IMR-90 (cell line): Measurements from ENCODE around the gene ZC3H7B. TPM values are rescaled to one million over a fixed set of nuclear protein-coding genes. Genes with fewer than 3 reads are reported as not detected.

Experiments
- ATAC-seq: fragments of 200-7000 bp; cut with Tn5 transposase; 2 replicates; pipeline ENCODE4 v1.9.1; 2020; ENCODE audit warnings: low read depth, mild to moderate bottlenecking, moderate library complexity
- BruUV-seq: library from RNA; stranded (reverse); fragments of 400-500 nt; replicated peaks from 2 replicates; lab custom pipeline; 2021; lab: Mats Ljungman, UMichigan
- CTCF ChIA-PET: fragments of 300-600 bp; formaldehyde crosslinking; extraction: SDS; loops from one replicate; lab custom pipeline; 2021; ENCODE audit warnings: antibody characterized with exemption; lab: Yijun Ruan, JAX
- POLR2A ChIA-PET: fragments of 300-600 bp; sonication (Branson Sonifier 250); formaldehyde crosslinking; loops from one replicate; lab custom pipeline; 2022; ENCODE audit warnings: antibody characterized with exemption; ENCODE audit not compliant: unreplicated experiment; lab: Charles Lee
- DNase-seq: peaks from one replicate; pipeline ENCODE4 v3.0.0; 2013
- H2AFZ ChIP-seq: replicated peaks from 2 replicates; pipeline ENCODE3; 2013; ENCODE audit warnings: low read length, mild to moderate bottlenecking; ENCODE audit not compliant: poor library complexity
- H2AK5ac ChIP-seq: 2 replicates; pipeline ENCODE4 v1.6.1; 2013; ENCODE audit warnings: low read depth, low read length, inconsistent platforms
- H2AK9ac ChIP-seq: replicated peaks from 2 replicates; pipeline ENCODE3; 2013; ENCODE audit warnings: mild to moderate bottlenecking, low read depth, low read length, moderate library complexity; ENCODE audit not compliant: poor library complexity
- H2BK120ac ChIP-seq: 2 replicates; pipeline ENCODE4 v1.6.1; 2013; ENCODE audit warnings: low read depth, low read length, inconsistent platforms
- H2BK15ac ChIP-seq: 3 replicates; pipeline ENCODE4 v1.6.1; 2013; ENCODE audit warnings: low read depth, low read length, inconsistent platforms
- H2BK20ac ChIP-seq: 2 replicates; pipeline ENCODE4 v1.6.1; 2013; ENCODE audit warnings: low read depth, mild to moderate bottlenecking, inconsistent platforms, low read length, moderate library complexity
- H2BK5ac ChIP-seq: 2 replicates; pipeline ENCODE4 v1.6.1; 2013; ENCODE audit warnings: mild to moderate bottlenecking, low read depth, low read length, inconsistent platforms; ENCODE audit not compliant: poor library complexity, severe bottlenecking
- H3K14ac ChIP-seq: replicated peaks from 2 replicates; pipeline ENCODE4 v1.6.1; 2013; ENCODE audit warnings: low read depth, low read length, inconsistent platforms
- H3K18ac ChIP-seq: 2 replicates; pipeline ENCODE4 v1.6.1; 2013; ENCODE audit warnings: low read depth, low read length, control low read depth
- H3K23ac ChIP-seq: 2 replicates; pipeline ENCODE4 v1.6.1; 2013; ENCODE audit warnings: low read depth, low read length, inconsistent platforms
- H3K27ac ChIP-seq: 2 replicates; pipeline ENCODE4 v1.5.1; 2013; ENCODE audit warnings: mild to moderate bottlenecking, control low read depth, low read length; ENCODE audit not compliant: insufficient read depth
- H3K27me3 ChIP-seq: 2 replicates; pipeline ENCODE4 v1.6.1; 2013; ENCODE audit warnings: low read length; ENCODE audit not compliant: control insufficient read depth, insufficient read depth
- H3K36me3 ChIP-seq: 2 replicates; pipeline ENCODE4 v1.6.1; 2013; ENCODE audit warnings: low read length, mixed read lengths; ENCODE audit not compliant: control insufficient read depth, insufficient read depth
- H3K4ac ChIP-seq: 2 replicates; pipeline ENCODE4 v1.6.1; 2013; ENCODE audit warnings: low read depth, low read length, inconsistent platforms
- H3K4me1 ChIP-seq: 2 replicates; pipeline ENCODE4 v1.6.1; 2013; ENCODE audit warnings: low read length, mixed read lengths; ENCODE audit not compliant: control insufficient read depth, insufficient read depth
- H3K4me2 ChIP-seq: 2 replicates; pipeline ENCODE4 v1.6.1; 2013; ENCODE audit warnings: low read depth, mild to moderate bottlenecking, control low read depth, low read length, moderate library complexity
- H3K4me3 ChIP-seq: 2 replicates; pipeline ENCODE4 v1.5.1; 2013; ENCODE audit warnings: low read depth, mild to moderate bottlenecking, control low read depth, low read length, moderate library complexity; ENCODE audit not compliant: insufficient read depth
- H3K56ac ChIP-seq: 2 replicates; pipeline ENCODE4 v1.6.1; 2013; ENCODE audit warnings: low read length, inconsistent platforms; ENCODE audit not compliant: insufficient read depth; ENCODE audit errors: extremely low read depth
- H3K79me1 ChIP-seq, 2 experiments: 2 replicates each; pipeline ENCODE4 v1.6.1; 2013; ENCODE audit warnings: low read length in 2 of 2, inconsistent platforms in 1 of 2, low read depth in 1 of 2
- H3K9ac ChIP-seq: 2 replicates; pipeline ENCODE4 v1.6.1; 2013; ENCODE audit warnings: low read depth, low read length, control low read depth
- H3K9me1 ChIP-seq: 2 replicates; pipeline ENCODE4 v1.6.1; 2013; ENCODE audit warnings: low read length, inconsistent platforms; ENCODE audit not compliant: insufficient read depth
- H3K9me3 ChIP-seq: 2 replicates; pipeline ENCODE4 v1.6.1; 2013; ENCODE audit warnings: low read length; ENCODE audit not compliant: control insufficient read depth, insufficient read depth
- H4K20me1 ChIP-seq: 2 replicates; pipeline ENCODE4 v1.6.1; 2013; ENCODE audit warnings: low read length, inconsistent platforms; ENCODE audit not compliant: insufficient read depth
- H4K5ac ChIP-seq: 2 replicates; pipeline ENCODE4 v1.6.1; 2013; ENCODE audit warnings: mild to moderate bottlenecking, low read depth, low read length, control low read depth
- H4K8ac ChIP-seq, 2 experiments: 2 replicates each; pipeline ENCODE4 v1.6.1; 2013; ENCODE audit warnings: low read depth in 2 of 2, low read length in 2 of 2, control low read depth in 1 of 2, inconsistent platforms in 1 of 2
- H4K91ac ChIP-seq: 2 replicates; pipeline ENCODE4 v1.6.1; 2013; ENCODE audit warnings: low read depth, low read length, inconsistent platforms; ENCODE audit not compliant: insufficient read depth
- BHLHE40 ChIP-seq: fragments of 150-350 bp; IDR thresholded peaks from 2 replicates; pipeline ENCODE4 v1.6.1; 2016; ENCODE audit warnings: mild to moderate bottlenecking, low read depth, low read length
- CEBPB ChIP-seq: IDR thresholded peaks from 2 replicates; pipeline ENCODE4 v1.6.1; 2012; ENCODE audit warnings: low read depth, low read length, improper control_type of control experiment
- CHD1 ChIP-seq: IDR thresholded peaks from 2 replicates; pipeline ENCODE4 v1.6.1; 2012; ENCODE audit warnings: low read depth, low read length, improper control_type of control experiment
- FOS ChIP-seq: fragments of 150-350 bp; IDR thresholded peaks from 2 replicates; pipeline ENCODE4 v1.6.1; 2016; ENCODE audit warnings: low read depth, low read length
- MAFK ChIP-seq: IDR thresholded peaks from 2 replicates; pipeline ENCODE4 v1.6.1; 2012; ENCODE audit warnings: low read depth, low read length, improper control_type of control experiment
- MAZ ChIP-seq: IDR thresholded peaks from 2 replicates; pipeline ENCODE4 v1.6.1; 2012; ENCODE audit warnings: low read depth, mild to moderate bottlenecking, low read length, improper control_type of control experiment, moderate library complexity, borderline replicate concordance
- MXI1 ChIP-seq: IDR thresholded peaks from 2 replicates; pipeline ENCODE4 v1.6.1; 2012; ENCODE audit warnings: low read depth, mild to moderate bottlenecking, low read length, moderate library complexity, borderline replicate concordance
- NFE2L2 ChIP-seq: fragments of 150-350 bp; IDR thresholded peaks from 2 replicates; pipeline ENCODE4 v1.6.1; 2016; ENCODE audit warnings: low read depth, mild to moderate bottlenecking, low read length
- POLR2A ChIP-seq: IDR thresholded peaks from 2 replicates; pipeline ENCODE4 v1.6.1; 2012; ENCODE audit warnings: mild to moderate bottlenecking, low read depth, low read length
- RAD21 ChIP-seq: IDR thresholded peaks from 2 replicates; pipeline ENCODE4 v1.6.1; 2012; ENCODE audit warnings: low read length, improper control_type of control experiment
- RCOR1 ChIP-seq: IDR thresholded peaks from 2 replicates; pipeline ENCODE4 v1.6.1; 2012; ENCODE audit warnings: mild to moderate bottlenecking, low read length, improper control_type of control experiment; ENCODE audit not compliant: insufficient replicate concordance
- RFX5 ChIP-seq: IDR thresholded peaks from 2 replicates; pipeline ENCODE4 v1.8.0; 2012; ENCODE audit warnings: low read depth, mild to moderate bottlenecking, low read length, moderate library complexity
- SMC3 ChIP-seq: fragments of 150-350 bp; IDR thresholded peaks from 2 replicates; pipeline ENCODE4 v1.6.1; 2016; ENCODE audit warnings: low read depth, mild to moderate bottlenecking, antibody characterized with exemption, low read length, moderate library complexity
- WGBS, 2 experiments: methylation state at CpG; one replicate each; pipeline versions ENCODE4 v1.1.5 to v1.1.7; 2013; ENCODE audit warnings: missing lambda C conversion rate in 2 of 2; ENCODE audit not compliant: insufficient read length in 1 of 2; ENCODE audit errors: extremely low coverage in 2 of 2; 5-methylcytosine and 5-hydroxymethylcytosine counted together
- dilution Hi-C: fragments of 300-500 bp; cut with HindIII; formaldehyde crosslinking; loops from one replicate; pipeline ENCODE4 v1.14.3; 2018; ENCODE audit warnings: low sequenced_read_pairs; ENCODE audit not compliant: unreplicated experiment
- in situ Hi-C: fragments of 300-500 bp; cut with MboI; formaldehyde crosslinking; loops from 3 replicates; pipeline ENCODE4 v1.14.3; 2019; ENCODE audit warnings: low sequenced_read_pairs, inconsistent platforms, mixed read lengths
- intact Hi-C: fragments of 100-400 bp; cut with micrococcal nuclease; formaldehyde crosslinking; loops from 2 replicates; pipeline ENCODE4 v1.10.0; 2022
- polyA plus RNA-seq, 3 experiments: library from polyadenylated mRNA; depleted of rRNA; stranded (reverse); fragments of >200 nt; gene quantifications; 2 replicates each; pipeline ENCODE4 v1.2.3, GENCODE V29; 2012; ENCODE audit warnings: low replicate concordance in 1 of 3
- total RNA-seq: library from RNA; depleted of rRNA; stranded (reverse); fragments of >200 nt; gene quantifications from 2 replicates; pipeline ENCODE4 v1.2.3, GENCODE V29; 2012
- TF ChIP-seq, protein P1 (sequence below): fragments of 150-350 bp; IDR thresholded peaks from 2 replicates; pipeline ENCODE4 v1.6.1; 2017; ENCODE audit warnings: mild to moderate bottlenecking, antibody characterized with exemption, low read length, low read depth
- TF ChIP-seq, protein P2 (sequence below): conservative IDR thresholded peaks from 2 replicates; pipeline ENCODE4 v1.5.1; 2012; ENCODE audit warnings: mild to moderate bottlenecking, low read depth, low read length, improper control_type of control experiment
- TF ChIP-seq, protein P3 (sequence below): fragments of 150-350 bp; IDR thresholded peaks from 2 replicates; pipeline ENCODE4 v1.6.1; 2016; ENCODE audit warnings: low read depth, mild to moderate bottlenecking, low read length, moderate library complexity, borderline replicate concordance

The ZC3H7B gene
- total and polyA plus RNA-seq, 2 of the 4 experiments (the other 2 are of a cell fraction), result 37.6 to 72.3 TPM

DNA sequence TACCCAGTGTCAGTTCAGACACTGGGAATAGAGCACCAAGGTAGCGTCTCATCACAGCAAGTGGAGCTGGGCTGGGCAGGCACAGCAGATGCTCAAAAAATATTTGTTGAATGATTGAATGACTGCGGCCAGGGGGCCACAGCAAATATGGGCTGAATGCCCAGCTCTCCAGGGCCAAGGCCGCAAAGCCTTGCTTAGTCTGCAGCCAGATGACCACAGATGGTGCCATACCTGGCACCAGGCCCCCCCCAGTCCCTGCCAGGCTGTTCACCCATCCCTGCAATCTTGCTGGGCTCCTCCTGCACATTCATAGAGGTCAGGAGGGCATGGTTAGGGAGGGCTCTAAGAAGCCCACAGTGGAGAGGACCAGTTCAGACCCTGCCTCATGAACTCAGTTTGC lies 32.9 kb downstream of the ZC3H7B start:
- H3K4ac ChIP-seq, result no peak overlapping the region
- H3K9me1 ChIP-seq, result peaks cover 8% of the 10 kb centered on the region; the same call in 1 of the 2 replicates
- H3K79me1 ChIP-seq, result peaks cover 9 to 47% of the 10 kb centered on the region in 2 experiments
- no peak overlapping the region for H2AK5ac ChIP-seq
- WGBS, 2 experiments, result 81% methylated on average over 3 of the region's 3 CpGs; no CpG with 5 or more reads in 1 of the 2 experiments
- H3K4me2 ChIP-seq, result no peak overlapping the region
- no peaks in the 10 kb centered on the region for H3K4me1 ChIP-seq
- DNase-seq (no peak), ATAC-seq (no peak)
- H2BK5ac ChIP-seq, result no peak overlapping the region
- H4K5ac ChIP-seq, result no peak overlapping the region
- TF ChIP-seq MAZ (no peak), FOS (no peak), POLR2A (no peak), CEBPB (no peak), MXI1 (no peak), BHLHE40 (no peak), RFX5 (no peak), MAFK (no peak), SMC3 (no peak), NFE2L2 (no peak), RAD21 (no peak), RCOR1 (no peak), CHD1 (no peak)
- TF ChIP-seq, protein P1, sequence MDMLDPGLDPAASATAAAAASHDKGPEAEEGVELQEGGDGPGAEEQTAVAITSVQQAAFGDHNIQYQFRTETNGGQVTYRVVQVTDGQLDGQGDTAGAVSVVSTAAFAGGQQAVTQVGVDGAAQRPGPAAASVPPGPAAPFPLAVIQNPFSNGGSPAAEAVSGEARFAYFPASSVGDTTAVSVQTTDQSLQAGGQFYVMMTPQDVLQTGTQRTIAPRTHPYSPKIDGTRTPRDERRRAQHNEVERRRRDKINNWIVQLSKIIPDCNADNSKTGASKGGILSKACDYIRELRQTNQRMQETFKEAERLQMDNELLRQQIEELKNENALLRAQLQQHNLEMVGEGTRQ, result no peak
- TF ChIP-seq, protein P2, sequence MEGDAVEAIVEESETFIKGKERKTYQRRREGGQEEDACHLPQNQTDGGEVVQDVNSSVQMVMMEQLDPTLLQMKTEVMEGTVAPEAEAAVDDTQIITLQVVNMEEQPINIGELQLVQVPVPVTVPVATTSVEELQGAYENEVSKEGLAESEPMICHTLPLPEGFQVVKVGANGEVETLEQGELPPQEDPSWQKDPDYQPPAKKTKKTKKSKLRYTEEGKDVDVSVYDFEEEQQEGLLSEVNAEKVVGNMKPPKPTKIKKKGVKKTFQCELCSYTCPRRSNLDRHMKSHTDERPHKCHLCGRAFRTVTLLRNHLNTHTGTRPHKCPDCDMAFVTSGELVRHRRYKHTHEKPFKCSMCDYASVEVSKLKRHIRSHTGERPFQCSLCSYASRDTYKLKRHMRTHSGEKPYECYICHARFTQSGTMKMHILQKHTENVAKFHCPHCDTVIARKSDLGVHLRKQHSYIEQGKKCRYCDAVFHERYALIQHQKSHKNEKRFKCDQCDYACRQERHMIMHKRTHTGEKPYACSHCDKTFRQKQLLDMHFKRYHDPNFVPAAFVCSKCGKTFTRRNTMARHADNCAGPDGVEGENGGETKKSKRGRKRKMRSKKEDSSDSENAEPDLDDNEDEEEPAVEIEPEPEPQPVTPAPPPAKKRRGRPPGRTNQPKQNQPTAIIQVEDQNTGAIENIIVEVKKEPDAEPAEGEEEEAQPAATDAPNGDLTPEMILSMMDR, result no peak
- TF ChIP-seq, protein P3, sequence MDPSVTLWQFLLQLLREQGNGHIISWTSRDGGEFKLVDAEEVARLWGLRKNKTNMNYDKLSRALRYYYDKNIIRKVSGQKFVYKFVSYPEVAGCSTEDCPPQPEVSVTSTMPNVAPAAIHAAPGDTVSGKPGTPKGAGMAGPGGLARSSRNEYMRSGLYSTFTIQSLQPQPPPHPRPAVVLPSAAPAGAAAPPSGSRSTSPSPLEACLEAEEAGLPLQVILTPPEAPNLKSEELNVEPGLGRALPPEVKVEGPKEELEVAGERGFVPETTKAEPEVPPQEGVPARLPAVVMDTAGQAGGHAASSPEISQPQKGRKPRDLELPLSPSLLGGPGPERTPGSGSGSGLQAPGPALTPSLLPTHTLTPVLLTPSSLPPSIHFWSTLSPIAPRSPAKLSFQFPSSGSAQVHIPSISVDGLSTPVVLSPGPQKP, result no peak
- H3K23ac ChIP-seq, result no peak overlapping the region
- dilution Hi-C loops (no loop called here), intact Hi-C loops (no loop called here), in situ Hi-C loops (no loop called here)
- H3K9ac ChIP-seq, result no peak overlapping the region
- no peaks in the 10 kb centered on the region for H3K27me3 ChIP-seq
- no peak overlapping the region for H2AK9ac ChIP-seq
- no peak overlapping the region for H3K4me3 ChIP-seq
- no peak overlapping the region for H2AFZ ChIP-seq
- ChIA-PET CTCF (no interaction called here), POLR2A (interaction anchor here (1.0 kb wide), 1 partner anchor 22 kb away, joined by 5 read pairs; no protein-coding TSS in a partner anchor)
- no peak overlapping the region for H4K91ac ChIP-seq
- H3K14ac ChIP-seq, result no peak overlapping the region
- no peak overlapping the region for H2BK15ac ChIP-seq
- no peak overlapping the region for H2BK120ac ChIP-seq
- H4K20me1 ChIP-seq, result peaks cover 4% of the 10 kb centered on the region; the same call in 1 of the 2 replicates
- peaks cover 71% of the 10 kb centered on the region for H3K36me3 ChIP-seq
- H3K9me3 ChIP-seq, result no peaks in the 10 kb centered on the region
- no peak overlapping the region for H3K18ac ChIP-seq
- no TSS peak for BruUV-seq
- no peak overlapping the region for H2BK20ac ChIP-seq
- no peak overlapping the region for H3K56ac ChIP-seq
- H4K8ac ChIP-seq, result no peak overlapping the region
- no peak overlapping the region for H3K27ac ChIP-seq
